Upper lobe of left lung (tissue), 4 donors: ENCODE results near the gene SPOCK1.

ENCODE experiments used
- EP300 ChIP-seq, 4 donors: sonication (generic); formaldehyde crosslinking; IDR thresholded peaks; one replicate each; pipeline ENCODE4 v1.5.1; 2017; ENCODE audit warnings: antibody characterized with exemption in 4 of 4, control low read depth in 2 of 4
- POLR2A ChIP-seq, 4 donors: fragments of 450-650 bp; IDR thresholded peaks; one replicate each; pipeline ENCODE4 v1.5.1; 2016 to 2017; ENCODE audit warnings: antibody characterized with exemption in 4 of 4, mild to moderate bottlenecking in 2 of 4
- POLR2AphosphoS5 ChIP-seq, 2 donors: sonication (generic); formaldehyde crosslinking; IDR thresholded peaks; one replicate each; pipeline ENCODE4 v1.5.1; 2017; ENCODE audit warnings: antibody characterized with exemption in 2 of 2
- TF ChIP-seq, protein P1 (sequence below), 6 experiments: fragments of 450-650 bp in 4 of 6; fragments of 200-600 bp in 2 of 6; sonication (generic) in 2 of 6; IDR thresholded peaks; one replicate each; pipeline ENCODE4 v1.5.1; 2016 to 2019; ENCODE audit warnings: antibody characterized with exemption in 6 of 6

DNA sequence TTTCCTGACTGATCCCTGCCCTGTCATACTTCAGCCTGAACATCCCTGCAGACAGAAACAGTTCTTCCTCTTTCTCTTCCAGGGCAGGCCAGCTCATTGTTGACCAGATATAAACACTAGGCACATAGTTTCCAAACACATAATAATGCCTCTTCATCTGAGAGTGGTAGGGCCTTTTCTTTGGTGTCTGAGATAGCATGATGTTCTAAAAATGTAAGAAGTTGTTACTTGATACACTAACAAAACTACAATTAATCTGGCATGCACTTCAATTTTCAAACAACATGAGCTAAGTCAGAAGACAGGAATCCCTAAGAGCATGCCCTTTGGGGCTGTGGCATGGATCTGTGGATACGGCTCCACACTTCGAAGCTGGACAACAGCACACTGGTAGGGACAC, 246.6 kb downstream of the SPOCK1 start:
- TF ChIP-seq, protein P1, sequence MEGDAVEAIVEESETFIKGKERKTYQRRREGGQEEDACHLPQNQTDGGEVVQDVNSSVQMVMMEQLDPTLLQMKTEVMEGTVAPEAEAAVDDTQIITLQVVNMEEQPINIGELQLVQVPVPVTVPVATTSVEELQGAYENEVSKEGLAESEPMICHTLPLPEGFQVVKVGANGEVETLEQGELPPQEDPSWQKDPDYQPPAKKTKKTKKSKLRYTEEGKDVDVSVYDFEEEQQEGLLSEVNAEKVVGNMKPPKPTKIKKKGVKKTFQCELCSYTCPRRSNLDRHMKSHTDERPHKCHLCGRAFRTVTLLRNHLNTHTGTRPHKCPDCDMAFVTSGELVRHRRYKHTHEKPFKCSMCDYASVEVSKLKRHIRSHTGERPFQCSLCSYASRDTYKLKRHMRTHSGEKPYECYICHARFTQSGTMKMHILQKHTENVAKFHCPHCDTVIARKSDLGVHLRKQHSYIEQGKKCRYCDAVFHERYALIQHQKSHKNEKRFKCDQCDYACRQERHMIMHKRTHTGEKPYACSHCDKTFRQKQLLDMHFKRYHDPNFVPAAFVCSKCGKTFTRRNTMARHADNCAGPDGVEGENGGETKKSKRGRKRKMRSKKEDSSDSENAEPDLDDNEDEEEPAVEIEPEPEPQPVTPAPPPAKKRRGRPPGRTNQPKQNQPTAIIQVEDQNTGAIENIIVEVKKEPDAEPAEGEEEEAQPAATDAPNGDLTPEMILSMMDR (IDR thresholded peaks at IDR 0.05), result no peak
- TF ChIP-seq POLR2A (IDR thresholded peaks at IDR 0.05) (no peak), POLR2AphosphoS5 (IDR thresholded peaks at IDR 0.05) (no peak), EP300 (IDR thresholded peaks at IDR 0.05) (no peak)
